HT-29 (cell line): ENCODE results near the gene GDF15. TPM values are rescaled to one million over a fixed set of nuclear protein-coding genes. Genes with fewer than 3 reads are reported as not detected.
"Not testable (repeated sequence)": the region's sequence is repeated elsewhere in the genome, so short reads cannot be mapped to it uniquely, and the experiment has no call there.

Experiments used
- DNase-seq: peaks from one replicate; pipeline ENCODE4 v3.0.0-alpha.2; 2015; ENCODE audit warnings: low spot score
- total RNA-seq: library from RNA; depleted of rRNA; stranded (reverse); fragments of >200 nt; shearing (Covaris generic); gene quantifications from 2 replicates; pipeline ENCODE4 v1.2.3, GENCODE V29; 2014

Gene GDF15
- total RNA-seq, 1 experiment from 2014 or later, result 584 TPM

- no peak for DNase-seq
Observed at GRCh38 chr19:18391509-18392075, 5.6 kb downstream of the GDF15 start.

GRCh38 chr19:18392417-18392816 lies 6.5 kb downstream of the GDF15 start:
- no peak for DNase-seq

GRCh38 chr19:18392926-18393325 lies 7.0 kb downstream of the GDF15 start:
- DNase-seq, result no peak

GRCh38 chr19:18393836-18394235 lies 7.9 kb downstream of the GDF15 start:
- DNase-seq, result no peak

GRCh38 chr19:18396471-18397241 lies 10.7 kb downstream of the GDF15 start:
- DNase-seq, result no peak

GRCh38 chr19:18397242-18398202 lies 11.6 kb downstream of the GDF15 start, which contains the start of gene LRRC25:
LRRC25 (minus strand) TSS chr19:18397622; CDS start chr19:18396963, 659 bp downstream.
- DNase-seq, result no peak

GRCh38 chr19:18399008-18399407 lies 13.1 kb downstream of the GDF15 start:
- no peak for DNase-seq

GRCh38 chr19:18401580-18402112 lies 15.7 kb downstream of the GDF15 start:
- peak; percentile 87 for DNase-seq

- DNase-seq, result not testable (repeated sequence)
Observed at GRCh38 chr19:18402455-18403248, 16.7 kb downstream of the GDF15 start.

GRCh38 chr19:18405754-18406153 lies 19.8 kb downstream of the GDF15 start:
- DNase-seq, result not testable (repeated sequence)

- DNase-seq, result no peak
Observed at GRCh38 chr19:18406749-18407148, 20.8 kb downstream of the GDF15 start.

- DNase-seq, result peak; percentile 59
Observed at GRCh38 chr19:18408053-18408476, 22.1 kb downstream of the GDF15 start.

- no peak for DNase-seq
Observed at GRCh38 chr19:18412610-18413239, 26.8 kb downstream of the GDF15 start.

- DNase-seq, result peak; percentile 47
Observed at GRCh38 chr19:18414504-18415177, 28.7 kb downstream of the GDF15 start.

GRCh38 chr19:18415178-18415867 lies 29.4 kb downstream of the GDF15 start:
- no peak for DNase-seq

- peak; percentile 82 for DNase-seq
Observed at GRCh38 chr19:18416778-18417249, 30.9 kb downstream of the GDF15 start.

GRCh38 chr19:18417250-18418028 lies 31.5 kb downstream of the GDF15 start:
- peak; percentile 30 for DNase-seq

GRCh38 chr19:18418029-18418482 lies 32.1 kb downstream of the GDF15 start:
- no peak for DNase-seq
